GM21723 (cell line): ENCODE data around the gene RRBP1.

Experiments used
- ATAC-seq: cut with Tn5 transposase; IDR thresholded peaks from one replicate; pipeline ENCODE4 v1.9.1; 2021; ENCODE audit warnings: mild to moderate bottlenecking, moderate library complexity; ENCODE audit not compliant: unreplicated experiment

Gene RRBP1

DNA sequence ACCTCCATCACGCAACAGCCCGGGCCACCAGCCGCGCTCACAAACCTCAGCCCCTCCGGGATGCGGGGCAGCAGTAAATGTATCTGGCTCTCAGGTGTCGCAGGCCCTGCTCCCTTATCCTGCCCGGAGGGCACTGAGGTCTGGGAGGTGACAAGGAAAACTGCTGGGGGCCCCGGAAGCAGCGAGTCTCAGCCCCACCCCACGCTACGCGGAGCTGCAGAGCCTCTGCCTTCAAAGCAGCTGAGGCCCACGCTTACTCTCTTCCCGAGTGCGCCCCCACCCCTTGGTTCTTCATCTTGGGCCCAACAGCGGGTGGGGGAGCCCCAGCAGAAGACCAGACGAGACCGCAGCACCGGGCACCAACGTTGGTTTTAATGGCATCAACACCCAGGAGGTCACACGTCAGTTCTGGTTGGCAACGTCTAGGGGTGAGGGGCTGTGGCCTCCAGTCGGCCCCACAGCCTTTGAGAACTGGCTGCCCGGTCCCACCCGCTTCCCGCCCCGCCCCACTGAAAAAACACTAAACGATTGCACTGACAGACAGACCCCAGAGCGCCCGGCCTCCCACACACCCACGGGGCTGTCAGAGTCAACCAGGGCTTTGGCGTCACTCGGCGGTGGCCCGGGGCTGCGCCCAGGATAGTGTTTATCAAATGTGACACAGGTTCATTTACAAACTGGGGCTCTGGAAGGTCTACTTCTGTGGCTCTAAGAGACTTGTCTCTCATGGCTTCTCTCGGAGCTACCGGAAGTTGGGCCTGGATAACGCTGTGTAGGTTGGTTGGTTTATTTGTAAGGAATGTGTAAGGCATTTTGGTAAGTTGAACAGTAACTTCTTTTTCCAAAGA, 68.5 kb downstream of the RRBP1 start:
- no peak for ATAC-seq

DNA sequence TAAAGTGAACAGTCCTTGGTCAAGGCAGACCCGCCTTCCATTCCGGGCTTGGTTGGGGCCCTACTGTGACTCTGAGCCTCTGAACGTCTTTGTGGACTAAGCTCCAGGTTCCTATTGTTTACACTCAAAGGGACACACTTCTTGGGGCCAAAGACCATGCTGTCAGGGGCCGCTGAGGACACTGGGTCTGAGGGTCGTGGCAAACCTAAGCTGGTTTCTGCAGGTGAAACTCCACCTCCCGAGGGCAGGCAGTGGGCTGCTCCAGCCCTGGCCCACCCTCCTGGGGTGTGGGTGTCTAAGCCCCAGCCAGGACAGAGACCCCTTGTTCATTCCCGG, 69.1 kb downstream of the RRBP1 start:
- no peak for ATAC-seq

DNA sequence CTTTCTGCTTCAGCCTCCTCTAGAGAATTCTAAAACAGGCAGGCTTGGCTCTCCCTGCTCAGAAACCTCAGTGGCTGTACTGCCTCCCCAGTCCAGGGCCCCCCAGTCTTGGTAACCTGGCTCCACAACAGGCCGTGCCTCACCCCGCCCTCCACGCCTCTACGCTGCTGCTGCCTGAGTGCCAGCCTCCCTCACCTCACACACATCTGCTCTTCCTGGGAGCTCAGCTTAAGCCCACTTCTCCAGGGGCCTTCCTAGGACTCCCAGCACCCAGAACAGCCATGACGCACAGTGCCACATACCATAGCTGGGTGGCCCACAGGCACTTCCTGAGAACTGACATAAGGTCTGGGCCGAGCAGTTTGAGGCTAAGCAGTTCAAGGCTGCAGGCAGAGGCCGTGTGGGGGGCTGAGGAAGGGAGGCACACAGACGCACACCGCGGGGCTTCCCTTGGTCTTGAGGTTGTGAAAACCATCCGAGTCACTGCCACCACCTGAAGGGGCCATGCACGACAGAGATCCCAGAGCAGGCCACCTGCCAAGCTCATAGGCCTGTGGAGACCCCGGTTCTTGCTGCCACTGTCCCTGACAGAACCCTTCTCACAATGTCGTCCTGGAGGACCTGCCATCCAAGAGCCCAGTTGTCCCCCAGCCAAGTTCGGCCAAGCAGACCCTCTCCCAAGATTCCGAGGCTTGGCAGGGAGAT, 69.6 kb downstream of the RRBP1 start:
- no peak for ATAC-seq

DNA sequence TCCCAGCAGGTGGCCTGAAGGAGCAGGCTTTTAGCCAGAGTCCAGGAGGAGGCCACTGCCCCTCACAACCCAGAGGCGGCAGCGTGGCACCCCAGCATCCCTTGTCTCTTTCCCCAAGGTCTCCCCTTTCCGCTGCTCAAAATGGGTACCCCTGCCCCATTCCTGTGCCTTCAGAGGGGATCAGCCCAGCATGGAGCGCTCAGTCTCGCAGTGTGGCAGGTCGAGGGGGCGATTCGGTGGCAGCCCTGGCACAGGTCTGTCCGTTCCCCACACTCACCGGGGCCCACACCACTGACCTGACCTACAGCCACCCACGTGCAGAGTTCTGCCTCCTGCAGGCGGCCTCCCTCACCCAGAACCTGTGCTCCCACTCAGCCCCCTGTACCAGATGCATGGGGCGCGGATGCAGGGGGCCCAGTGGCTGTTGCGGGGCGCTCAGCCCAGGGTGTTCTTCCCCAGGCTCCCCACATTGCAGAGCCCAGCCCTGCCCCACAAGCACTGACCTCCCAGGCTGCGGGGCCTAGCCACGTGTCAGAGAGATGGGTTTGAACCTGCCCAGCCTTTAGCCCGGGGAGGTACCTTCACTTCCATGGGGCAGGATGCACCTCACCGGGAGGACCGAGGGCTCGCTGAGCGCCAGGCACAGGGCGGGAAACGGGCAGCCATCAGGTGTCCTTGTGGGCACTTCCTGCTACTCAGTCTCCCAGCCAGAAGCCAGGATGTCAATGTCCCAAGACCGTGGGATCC, 70.3 kb downstream of the RRBP1 start:
- ATAC-seq: no peak

DNA sequence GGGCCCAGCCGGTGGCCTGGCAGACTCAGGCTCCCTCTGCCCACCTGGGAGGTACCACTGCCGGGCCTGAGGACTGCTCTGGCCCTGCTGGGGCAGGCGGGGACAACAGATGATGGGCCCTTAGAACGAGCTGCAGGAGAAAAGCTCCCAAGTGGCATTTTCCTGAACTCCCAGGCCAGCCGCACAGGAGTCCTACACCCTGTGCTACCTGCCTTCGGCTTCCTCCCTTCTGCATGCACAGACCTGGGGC, 70.8 kb downstream of the RRBP1 start:
- ATAC-seq: no peak

DNA sequence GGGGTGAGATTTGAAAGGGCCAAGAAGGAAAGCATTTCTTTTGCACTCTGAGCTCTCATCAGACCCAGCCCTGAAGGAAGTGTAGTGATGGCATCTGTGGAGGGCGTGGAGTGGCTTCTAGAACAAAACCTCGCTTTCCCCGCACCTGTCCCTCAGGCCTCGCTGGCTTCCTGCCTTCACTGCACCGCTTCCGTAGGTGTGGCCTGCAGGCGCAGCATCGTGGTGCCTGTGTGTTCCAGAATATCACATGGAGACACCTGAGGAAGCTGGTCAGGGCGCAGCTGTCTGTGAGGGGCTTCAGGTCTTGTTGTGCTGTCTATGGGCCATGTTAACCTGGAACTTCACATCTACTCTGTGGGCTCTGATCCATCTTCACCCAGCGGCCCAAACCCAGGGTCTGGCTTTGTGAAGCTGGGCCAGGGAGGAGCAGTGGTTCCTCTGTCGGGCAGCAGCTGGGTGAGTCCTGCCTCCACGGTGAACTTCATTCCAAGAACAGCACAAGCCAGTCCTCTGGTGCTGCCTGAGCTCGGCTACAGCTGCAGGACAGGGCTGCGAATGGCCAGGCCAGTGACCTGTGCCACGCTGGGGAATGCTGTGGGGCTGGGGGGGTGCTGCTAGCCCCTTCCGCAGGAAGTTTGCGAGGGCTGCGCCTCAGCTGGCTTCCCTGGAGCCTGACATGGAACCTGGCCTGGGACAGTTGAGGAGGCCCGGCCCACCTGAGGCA, 71.3 kb downstream of the RRBP1 start:
- no peak for ATAC-seq

DNA sequence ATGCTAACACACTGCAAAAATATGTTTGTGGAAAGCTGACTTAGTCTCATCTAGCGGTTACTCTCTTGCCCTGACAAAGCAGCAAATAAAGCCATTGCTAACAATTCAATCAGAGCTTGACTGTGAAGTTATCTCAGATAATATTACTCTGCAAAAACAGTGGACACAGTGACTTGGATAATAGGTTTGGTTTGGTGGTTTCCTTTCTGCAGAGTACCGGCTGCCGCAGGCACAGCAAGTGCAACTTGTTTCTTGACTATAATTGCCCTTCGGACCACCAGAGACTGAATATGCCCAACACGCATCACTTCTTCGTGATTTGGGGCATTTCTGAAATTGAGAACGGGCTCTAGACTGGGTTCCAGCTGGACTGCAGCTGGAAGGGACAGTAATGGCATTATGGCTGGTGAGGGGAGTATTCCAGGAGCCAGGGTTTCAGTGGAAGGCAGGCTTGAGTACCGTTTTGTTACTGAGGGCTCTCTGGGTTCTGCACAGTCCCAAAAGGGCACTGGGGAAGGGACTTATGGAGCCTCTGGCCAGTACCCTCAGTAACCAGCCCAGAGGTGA, 72.1 kb downstream of the RRBP1 start:
- ATAC-seq: no peak

DNA sequence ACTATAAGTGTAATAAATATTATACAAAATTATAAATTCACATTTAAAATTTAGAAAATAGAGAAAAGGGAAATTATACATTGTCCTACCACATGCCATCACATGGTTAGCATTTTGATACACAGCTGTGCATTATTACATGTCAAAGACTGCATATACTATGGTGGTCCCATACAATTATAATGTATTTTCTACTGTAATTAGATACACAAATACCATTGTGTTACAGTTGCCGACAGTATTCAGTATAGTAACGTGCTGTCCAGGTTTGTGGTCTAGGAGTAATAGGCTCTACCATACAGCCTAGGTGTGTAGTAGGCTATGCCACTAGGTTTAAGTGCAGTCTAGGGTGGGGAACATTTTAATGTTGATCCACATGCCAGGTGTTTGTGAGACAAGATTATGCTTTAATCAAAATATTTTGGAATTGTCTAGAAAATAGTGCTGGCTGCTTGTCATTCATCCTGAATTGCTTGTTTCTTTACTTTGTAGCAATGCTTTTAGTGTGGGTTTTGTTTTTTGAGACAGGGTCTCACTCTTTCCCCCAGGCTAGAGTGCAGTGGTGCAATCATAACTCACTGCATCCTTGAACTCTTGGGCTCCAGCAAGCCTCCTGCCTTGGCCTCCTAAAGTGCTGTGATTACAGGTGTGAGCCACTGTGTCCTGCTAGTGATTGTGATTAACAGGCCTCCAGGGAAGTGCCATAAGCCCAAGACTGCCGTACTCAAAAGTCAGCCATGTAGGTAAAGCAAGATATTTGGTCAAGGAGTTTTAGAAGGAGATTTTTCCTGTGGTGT, 73.1 kb downstream of the RRBP1 start:
- no peak for ATAC-seq

DNA sequence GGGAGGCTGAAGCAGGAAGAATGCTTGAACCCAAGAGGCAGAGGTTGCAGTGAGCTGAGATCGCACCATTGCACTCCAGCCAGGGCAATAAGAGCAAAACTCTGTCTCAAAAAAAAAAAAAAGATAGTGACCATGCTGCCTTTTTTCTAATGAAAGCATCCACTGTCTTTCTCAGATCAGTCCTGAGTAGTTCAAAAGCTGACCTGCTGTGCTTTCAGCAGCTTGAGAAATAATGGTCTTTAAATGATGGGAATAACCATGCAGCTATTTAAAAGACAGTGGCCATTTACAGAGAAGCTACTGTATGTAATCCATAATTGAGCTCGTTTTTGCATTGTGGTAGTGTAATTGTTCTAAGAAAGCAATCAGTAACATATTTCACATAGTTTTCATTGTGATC, 76.0 kb downstream of the RRBP1 start:
- no peak for ATAC-seq

DNA sequence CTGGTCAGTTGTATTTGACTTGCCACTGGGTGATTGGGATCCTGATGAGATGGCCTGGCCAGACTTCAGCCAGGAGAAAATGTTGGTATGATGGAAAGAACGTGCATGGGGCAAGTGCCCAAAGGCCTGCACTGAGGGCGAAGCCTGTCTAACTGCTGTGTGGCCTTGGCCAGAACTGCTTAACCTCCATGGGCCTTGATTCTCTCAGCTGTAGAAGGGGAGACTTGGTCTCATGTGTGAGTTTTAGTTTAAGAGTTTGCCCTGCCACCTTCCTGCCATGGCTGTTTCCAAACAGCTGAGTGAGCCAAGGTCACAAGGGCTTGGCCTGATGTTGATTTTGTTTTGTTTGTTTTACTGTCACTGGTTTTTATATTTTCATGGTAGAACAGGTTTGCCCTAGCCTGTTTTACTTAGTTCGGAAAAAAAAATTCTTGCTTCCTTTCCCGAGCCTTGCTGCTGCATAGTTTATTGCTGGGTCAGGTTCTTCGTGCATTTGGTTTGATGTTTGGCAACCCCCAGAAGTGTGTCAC, 76.8 kb downstream of the RRBP1 start:
- ATAC-seq: no peak

DNA sequence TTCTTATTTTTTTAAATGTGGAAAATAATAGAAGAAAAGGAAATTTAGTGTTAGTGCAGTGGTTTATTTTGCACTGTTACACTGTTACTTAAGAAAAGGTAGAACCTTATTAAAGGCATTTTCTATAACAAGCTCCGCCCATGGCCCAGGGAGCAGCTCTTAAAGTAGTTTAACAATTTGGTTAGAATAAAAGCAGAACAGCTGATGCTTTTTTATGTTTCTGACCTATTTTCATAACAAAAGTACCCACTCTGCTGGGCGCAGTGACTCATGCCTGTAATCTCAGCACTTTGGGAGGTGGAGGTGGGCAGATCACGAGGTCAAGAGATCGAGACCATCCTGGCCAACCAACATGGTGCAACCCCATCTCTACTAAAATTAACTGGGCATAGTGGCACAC, 79.5 kb downstream of the RRBP1 start:
- no peak for ATAC-seq

DNA sequence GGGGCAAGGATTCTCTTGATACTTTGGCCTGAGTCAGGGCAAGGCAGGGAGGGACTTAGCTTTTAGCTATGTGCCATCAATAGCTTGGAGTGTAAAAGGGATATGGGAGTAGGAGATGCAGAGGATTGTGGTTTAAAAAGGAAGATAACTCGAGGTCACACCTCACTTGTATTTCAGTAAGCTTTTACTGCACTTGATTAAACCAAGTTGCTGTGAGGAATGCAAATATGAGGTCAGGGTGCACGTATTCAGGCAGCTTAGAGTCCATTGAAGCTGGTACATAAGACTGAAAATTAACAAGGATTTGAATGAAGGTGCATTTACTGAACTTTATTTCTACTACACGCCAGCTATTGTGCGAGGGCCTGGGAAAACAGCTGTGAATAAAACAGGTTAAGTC, 80.1 kb downstream of the RRBP1 start:
- no peak for ATAC-seq

DNA sequence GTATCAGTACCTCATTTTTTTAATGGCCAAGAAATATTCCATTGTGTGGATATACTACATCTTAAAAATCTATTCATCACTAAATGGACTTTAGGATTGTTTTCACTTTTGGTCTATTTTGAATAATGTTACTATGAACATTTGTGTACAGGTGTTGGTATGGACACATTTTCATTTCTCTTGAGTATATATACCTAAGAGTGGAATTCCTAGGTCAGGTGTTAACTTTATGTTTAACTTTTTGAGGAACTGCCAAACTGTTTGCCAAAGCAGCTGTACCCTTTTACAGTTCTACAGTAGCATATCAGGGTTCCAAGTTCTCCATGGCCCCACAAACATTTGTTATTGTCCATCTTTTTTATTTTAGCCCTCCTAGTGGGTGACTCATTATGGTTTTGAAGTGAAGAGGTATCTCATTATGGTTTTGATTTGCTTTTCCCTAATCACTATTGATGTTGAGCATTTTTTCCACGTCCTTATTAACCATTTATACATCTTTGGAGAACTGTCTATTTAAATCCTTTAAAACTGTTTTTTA, 84.0 kb downstream of the RRBP1 start:
- ATAC-seq: no peak

DNA sequence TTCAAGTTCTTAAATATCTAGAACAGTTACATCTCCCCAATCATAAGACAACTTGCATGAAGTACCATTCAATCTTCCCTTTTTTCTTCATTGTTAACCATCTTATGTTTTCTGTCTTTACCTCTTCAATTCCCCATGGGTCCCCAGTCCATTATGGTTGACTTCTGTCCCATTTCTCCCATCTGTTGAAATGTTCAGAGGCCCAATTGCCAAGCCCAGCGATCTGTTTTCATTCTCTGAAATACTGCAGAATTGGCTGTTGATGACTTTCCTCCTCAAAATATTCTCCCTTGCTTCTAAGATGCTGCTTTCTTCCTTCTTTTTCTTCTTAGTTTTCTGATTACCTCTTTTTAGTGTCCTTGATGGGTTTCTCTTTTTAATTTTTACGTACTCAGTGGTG, 86.2 kb downstream of the RRBP1 start:
- ATAC-seq: no peak

DNA sequence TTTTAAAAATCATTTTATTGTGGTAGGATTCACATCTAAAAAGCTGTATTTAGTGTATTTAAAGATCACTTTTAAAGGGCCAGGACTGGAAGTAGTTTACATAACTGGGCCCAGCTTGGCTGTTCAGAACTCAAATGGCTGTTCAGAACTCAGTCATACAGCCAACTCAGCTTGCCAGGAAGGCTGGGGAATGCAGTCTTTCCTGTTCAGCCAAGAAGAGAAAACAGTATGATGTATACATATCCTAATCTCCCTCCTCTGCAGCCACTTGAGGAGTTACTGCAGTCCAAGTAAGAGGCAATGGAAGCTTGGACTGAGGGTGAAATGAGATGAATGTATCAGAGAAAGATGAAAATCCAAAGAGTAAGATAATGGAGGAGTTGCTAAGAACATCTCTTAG, 87.6 kb downstream of the RRBP1 start:
- ATAC-seq: no peak

DNA sequence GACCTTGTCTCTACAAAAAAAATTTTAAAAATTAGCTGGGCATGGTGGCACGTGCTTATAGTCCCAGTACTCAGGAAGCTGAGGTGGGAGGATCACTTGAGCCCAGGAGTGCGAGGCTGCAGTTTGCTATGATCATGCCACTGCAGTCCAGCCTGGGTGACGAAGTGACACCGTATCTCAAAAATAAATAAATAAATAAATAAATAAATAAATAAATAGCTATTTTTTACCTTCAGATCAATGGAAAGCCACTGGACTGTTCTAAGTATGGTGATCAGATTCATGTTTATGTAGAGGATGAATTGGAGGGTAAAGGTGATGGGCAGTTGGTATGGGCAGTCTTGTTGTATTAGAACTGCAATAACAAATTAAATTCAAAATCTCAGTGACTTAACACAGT, 88.1 kb downstream of the RRBP1 start:
- no peak for ATAC-seq

DNA sequence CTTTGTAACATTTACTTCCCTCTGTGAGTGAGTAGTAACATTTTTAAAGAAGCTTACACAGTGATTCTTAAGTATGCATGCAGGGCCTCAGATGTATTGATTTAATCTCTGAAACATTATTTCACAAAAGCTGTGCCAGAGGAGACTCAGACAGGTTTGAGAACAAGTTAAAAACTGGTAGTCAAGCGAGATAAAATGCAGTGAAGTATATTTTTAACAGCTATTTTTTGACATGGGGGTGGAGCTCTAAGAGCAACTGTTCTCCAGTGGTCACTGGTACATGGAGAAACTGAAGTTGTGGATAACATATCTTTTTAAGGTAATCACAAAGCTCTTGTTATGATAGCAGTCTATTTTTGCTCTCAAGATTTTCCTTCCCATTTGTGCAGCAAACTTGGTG, 91.8 kb downstream of the RRBP1 start:
- ATAC-seq: no peak

DNA sequence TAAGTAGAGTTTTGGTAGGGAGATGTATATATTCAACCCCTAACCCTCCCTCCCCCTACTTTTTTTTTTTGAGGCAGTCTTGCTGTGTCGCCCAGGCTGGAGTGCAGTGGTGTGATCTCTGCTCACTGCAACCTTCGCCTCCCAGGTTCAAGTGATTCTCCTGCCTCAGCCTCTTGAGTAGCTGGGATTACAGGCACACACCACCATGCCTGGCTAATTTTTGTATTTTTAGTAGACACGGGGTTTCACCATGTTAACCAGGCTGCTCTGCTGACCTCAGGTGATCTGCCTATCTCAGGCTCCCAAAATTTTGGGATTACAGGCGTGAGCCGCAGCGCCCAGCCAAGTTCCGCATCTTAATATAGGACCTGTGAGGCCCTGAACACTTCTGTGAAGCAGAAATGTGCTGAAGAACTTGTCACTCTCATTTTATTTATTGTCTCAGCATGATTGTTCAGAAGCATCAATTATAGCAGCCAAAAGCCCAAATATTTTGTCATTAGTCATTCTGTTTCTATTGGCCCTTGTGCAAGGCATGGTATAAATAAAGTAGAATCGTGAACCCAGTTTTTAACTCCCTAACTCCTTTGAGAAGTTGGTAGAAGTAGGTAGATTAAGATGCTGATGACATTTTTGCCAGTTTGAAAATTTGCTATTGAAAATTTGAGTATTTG, 92.7 kb downstream of the RRBP1 start:
- no peak for ATAC-seq

DNA sequence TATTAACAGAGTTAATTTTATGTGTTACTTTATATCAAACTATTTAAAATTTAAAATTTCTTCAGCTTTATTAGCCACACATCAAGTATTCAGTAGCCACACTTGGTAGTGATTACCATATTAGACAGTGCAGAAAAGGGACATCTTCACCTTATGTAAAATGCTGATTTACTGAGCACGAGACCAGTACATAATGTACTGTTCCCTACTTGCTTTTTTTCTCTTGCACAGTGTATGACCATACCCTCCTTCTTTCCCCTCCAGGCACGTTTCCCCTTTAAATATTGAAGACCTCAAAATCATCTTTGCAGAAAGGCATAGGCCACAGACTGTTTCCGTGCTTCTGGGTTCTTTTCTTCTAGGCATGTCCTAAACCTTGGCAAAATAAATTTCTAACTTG, 94.2 kb downstream of the RRBP1 start:
- no peak for ATAC-seq
